Activated CD4-positive, alpha-beta T cell treated with anti-CD3 and anti-CD28 coated beads, Interleukin-2, amount 50 U/mL, for 24 hours (primary cell): Measurements from ENCODE around the gene GGCX.
"Not testable (repeated sequence)": the region's sequence is repeated elsewhere in the genome, so short reads cannot be mapped to it uniquely, and the experiment has no call there.

Experiments used
- DNase-seq, 2 donors: peaks; one replicate each; pipeline ENCODE4 v3.0.0-alpha.2; 2020; ENCODE audit warnings: low read depth in 1 of 2, low spot score in 1 of 2

GGCX gene

GRCh38 chr2:85594715-85595300 lies 33.5 kb upstream of the GGCX start:
- no peak for DNase-seq

- DNase-seq: no peak
Observed at GRCh38 chr2:85593023-85593422, 31.7 kb upstream of the GGCX start.

GRCh38 chr2:85592299-85592698 lies 31.0 kb upstream of the GGCX start:
- not testable (repeated sequence) for DNase-seq

GRCh38 chr2:85591563-85591962 lies 30.3 kb upstream of the GGCX start:
- no peak for DNase-seq

- DNase-seq: no peak
Observed at GRCh38 chr2:85590950-85591349, 29.7 kb upstream of the GGCX start.

- DNase-seq: no peak
Observed at GRCh38 chr2:85589982-85590791, 28.9 kb upstream of the GGCX start.

- DNase-seq: no peak
Observed at GRCh38 chr2:85589181-85589580, 27.9 kb upstream of the GGCX start.

GRCh38 chr2:85588645-85589044 lies 27.4 kb upstream of the GGCX start:
- no peak for DNase-seq

- no peak for DNase-seq
Observed at GRCh38 chr2:85588236-85588635, 26.9 kb upstream of the GGCX start.

GRCh38 chr2:85585781-85586105 lies 24.4 kb upstream of the GGCX start:
- DNase-seq: no peak

GRCh38 chr2:85584857-85585780 lies 23.8 kb upstream of the GGCX start:
- DNase-seq: no peak

GRCh38 chr2:85584354-85584856 lies 23.1 kb upstream of the GGCX start, which contains the start of gene VAMP5:
Gene VAMP5 (plus strand): TSS chr2:85584431. CDS start chr2:85584491, 60 bp downstream.
- no peak for DNase-seq

- DNase-seq: no peak
Observed at GRCh38 chr2:85583667-85584353, 22.5 kb upstream of the GGCX start.

GRCh38 chr2:85582492-85582891 lies 21.2 kb upstream of the GGCX start:
- no peak for DNase-seq

- no peak for DNase-seq
Observed at GRCh38 chr2:85580206-85580605, 18.9 kb upstream of the GGCX start.

GRCh38 chr2:85579266-85579935 lies 18.1 kb upstream of the GGCX start:
- DNase-seq: no peak

GRCh38 chr2:85578243-85579180 lies 17.2 kb upstream of the GGCX start:
- no peak for DNase-seq

GRCh38 chr2:85577386-85578242 lies 16.3 kb upstream of the GGCX start, which contains the start of gene VAMP8:
Gene VAMP8 (plus strand): TSS chr2:85577586. CDS start chr2:85577647, 61 bp downstream.
- DNase-seq: peak in 1 of 2 donors; percentile 42
